Thoracic aorta (tissue), 2 donors: Measurements from ENCODE around the gene FBXL12. TPM values are rescaled to one million over a fixed set of nuclear protein-coding genes. Genes with fewer than 3 reads are reported as not detected.
A peak's percentile ranks its signal among the peaks of the same experiment; 100 is the strongest.

ENCODE experiments used
- ATAC-seq: fragments of 150-250 bp; one replicate; pipeline ENCODE4 v1.8.0; 2017; ENCODE audit warnings: low read depth; ENCODE audit not compliant: insufficient number of reproducible peaks, low FRiP score
- DNase-seq: peaks from one replicate; pipeline ENCODE4 v3.0.0-alpha.2; 2020; ENCODE audit warnings: low spot score
- H3K27ac ChIP-seq, 2 donors: fragments of 200-600 bp; sonication (generic); 1 replicate in 1 of 2; 2 replicates in 1 of 2; pipeline ENCODE4 v1.5.1; 2016; ENCODE audit warnings: mild to moderate bottlenecking in 2 of 2, moderate library complexity in 2 of 2
- H3K27me3 ChIP-seq: fragments of 200-600 bp; sonication (generic); replicated peaks from 2 replicates; pipeline ENCODE4 v1.6.0; 2016; ENCODE audit warnings: mild to moderate bottlenecking; ENCODE audit not compliant: insufficient read depth
- H3K36me3 ChIP-seq: fragments of 200-600 bp; sonication (generic); one replicate; pipeline ENCODE4 v1.5.1; 2016
- H3K4me1 ChIP-seq, 2 donors: fragments of 200-600 bp; sonication (generic); 1 replicate in 1 of 2; 2 replicates in 1 of 2; pipeline versions ENCODE4 v1.5.1 to v1.6.0; 2016; ENCODE audit warnings: low read depth in 2 of 2, mild to moderate bottlenecking in 1 of 2; ENCODE audit not compliant: control insufficient read depth in 1 of 2
- H3K4me3 ChIP-seq: fragments of 200-600 bp; sonication (generic); 2 replicates; pipeline ENCODE4 v1.5.1; 2016; ENCODE audit warnings: mild to moderate bottlenecking
- H3K9me3 ChIP-seq: fragments of 200-600 bp; sonication (generic); 2 replicates; pipeline ENCODE4 v1.5.1; 2016
- total RNA-seq, 2 donors: library from RNA; depleted of rRNA; stranded (reverse); fragments of >200 nt; gene quantifications; one replicate each; pipeline versions ENCODE4 v1.1.0 to v1.2.3, GENCODE V29; 2016
- TF ChIP-seq, protein P1 (sequence below): fragments of 200-600 bp; sonication (generic); IDR thresholded peaks from one replicate; pipeline ENCODE4 v1.5.1; 2019; ENCODE audit warnings: antibody characterized with exemption

FBXL12 gene
- total RNA-seq, 2 donors from 2014 or later = 28.9 to 64.8 TPM

DNA sequence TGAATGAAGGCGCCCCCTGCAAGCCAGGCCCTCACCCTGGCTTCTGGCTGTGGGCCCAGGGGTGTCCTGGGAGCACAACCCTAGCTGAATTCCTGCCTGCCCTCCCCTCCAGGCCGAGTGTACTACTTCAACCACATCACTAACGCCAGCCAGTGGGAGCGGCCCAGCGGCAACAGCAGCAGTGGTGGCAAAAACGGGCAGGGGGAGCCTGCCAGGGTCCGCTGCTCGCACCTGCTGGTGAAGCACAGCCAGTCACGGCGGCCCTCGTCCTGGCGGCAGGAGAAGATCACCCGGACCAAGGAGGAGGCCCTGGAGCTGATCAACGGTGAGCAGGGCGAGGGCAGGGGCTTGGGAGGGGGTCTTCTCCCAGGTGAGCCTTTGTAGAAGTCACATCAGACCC is 19.4 kb upstream of the FBXL12 start:
- Histone ChIP-seq H3K4me3 (no peak overlapping the region), H3K36me3 (peaks cover 27% of the 10 kb centered on the region), H3K9me3 (no peaks in the 10 kb centered on the region), H3K4me1 (peaks cover 10 to 16% of the 10 kb centered on the region in 2 donors), H3K27ac (no peak overlapping the region), H3K27me3 (no peaks in the 10 kb centered on the region)
- no peak for ATAC-seq
- no peak for DNase-seq
- TF ChIP-seq, protein P1, sequence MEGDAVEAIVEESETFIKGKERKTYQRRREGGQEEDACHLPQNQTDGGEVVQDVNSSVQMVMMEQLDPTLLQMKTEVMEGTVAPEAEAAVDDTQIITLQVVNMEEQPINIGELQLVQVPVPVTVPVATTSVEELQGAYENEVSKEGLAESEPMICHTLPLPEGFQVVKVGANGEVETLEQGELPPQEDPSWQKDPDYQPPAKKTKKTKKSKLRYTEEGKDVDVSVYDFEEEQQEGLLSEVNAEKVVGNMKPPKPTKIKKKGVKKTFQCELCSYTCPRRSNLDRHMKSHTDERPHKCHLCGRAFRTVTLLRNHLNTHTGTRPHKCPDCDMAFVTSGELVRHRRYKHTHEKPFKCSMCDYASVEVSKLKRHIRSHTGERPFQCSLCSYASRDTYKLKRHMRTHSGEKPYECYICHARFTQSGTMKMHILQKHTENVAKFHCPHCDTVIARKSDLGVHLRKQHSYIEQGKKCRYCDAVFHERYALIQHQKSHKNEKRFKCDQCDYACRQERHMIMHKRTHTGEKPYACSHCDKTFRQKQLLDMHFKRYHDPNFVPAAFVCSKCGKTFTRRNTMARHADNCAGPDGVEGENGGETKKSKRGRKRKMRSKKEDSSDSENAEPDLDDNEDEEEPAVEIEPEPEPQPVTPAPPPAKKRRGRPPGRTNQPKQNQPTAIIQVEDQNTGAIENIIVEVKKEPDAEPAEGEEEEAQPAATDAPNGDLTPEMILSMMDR = no peak

DNA sequence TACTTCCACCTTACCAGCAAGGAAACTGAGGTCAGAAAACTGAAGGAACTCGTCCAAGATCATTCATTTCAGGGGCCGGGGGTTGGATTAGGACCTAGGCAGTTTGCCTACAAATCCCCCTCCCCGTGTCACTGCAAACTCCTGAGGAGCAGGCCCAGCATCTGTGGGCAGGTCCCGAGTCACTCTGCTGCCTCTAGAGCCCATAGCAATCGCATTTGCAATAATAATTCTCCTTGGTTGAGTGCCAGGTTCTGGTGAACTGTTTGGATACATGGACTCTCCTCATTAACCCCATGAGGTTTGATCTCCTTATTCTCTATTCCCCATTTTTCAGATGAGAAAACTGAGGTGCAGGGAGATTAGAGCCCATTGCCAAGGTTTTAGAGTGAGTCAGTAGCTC is 17.1 kb upstream of the FBXL12 start:
- ATAC-seq (no peak), DNase-seq (no peak)
- H3K27ac ChIP-seq = no peak overlapping the region
- H3K27me3 ChIP-seq = no peaks in the 10 kb centered on the region
- peak overlapping the region; percentile 95 for H3K4me3 ChIP-seq
- TF ChIP-seq, protein P1 = no peak
- peaks cover 8% of the 10 kb centered on the region for H3K36me3 ChIP-seq
- no peaks in the 10 kb centered on the region for H3K9me3 ChIP-seq
- H3K4me1 ChIP-seq = peaks cover 10 to 16% of the 10 kb centered on the region in 2 donors

DNA sequence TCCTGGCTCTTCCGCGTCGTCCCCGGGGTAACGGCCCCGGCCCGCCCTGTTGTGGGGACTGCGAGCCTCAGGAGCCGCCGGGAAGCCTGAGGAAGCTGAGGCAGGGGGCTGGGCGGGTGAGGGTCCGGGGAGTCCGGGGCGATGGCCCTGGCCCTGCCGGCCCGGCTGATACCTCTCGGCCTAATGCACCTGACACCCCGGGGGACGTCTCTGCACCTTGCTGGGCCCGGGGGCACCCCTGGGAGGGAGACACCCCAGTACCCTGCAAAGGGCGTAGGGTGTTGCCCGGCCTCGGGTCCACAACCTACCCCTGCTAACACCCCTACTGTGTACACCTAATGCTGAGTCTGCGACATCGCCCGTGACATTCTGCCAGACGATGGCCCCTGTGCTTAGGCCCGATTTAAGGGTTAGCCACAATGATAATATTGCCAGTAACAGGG is 16.6 kb upstream of the FBXL12 start:
- peak overlapping the region in 1 of 2 donors; percentile 56 for H3K27ac ChIP-seq
- TF ChIP-seq, protein P1 = no peak
- H3K9me3 ChIP-seq = no peaks in the 10 kb centered on the region
- DNase-seq = no peak
- H3K36me3 ChIP-seq = peaks cover 3% of the 10 kb centered on the region
- ATAC-seq = no peak
- H3K27me3 ChIP-seq = no peaks in the 10 kb centered on the region
- H3K4me3 ChIP-seq = peak overlapping the region; percentile 95
- peaks cover 10 to 16% of the 10 kb centered on the region in 2 donors for H3K4me1 ChIP-seq

DNA sequence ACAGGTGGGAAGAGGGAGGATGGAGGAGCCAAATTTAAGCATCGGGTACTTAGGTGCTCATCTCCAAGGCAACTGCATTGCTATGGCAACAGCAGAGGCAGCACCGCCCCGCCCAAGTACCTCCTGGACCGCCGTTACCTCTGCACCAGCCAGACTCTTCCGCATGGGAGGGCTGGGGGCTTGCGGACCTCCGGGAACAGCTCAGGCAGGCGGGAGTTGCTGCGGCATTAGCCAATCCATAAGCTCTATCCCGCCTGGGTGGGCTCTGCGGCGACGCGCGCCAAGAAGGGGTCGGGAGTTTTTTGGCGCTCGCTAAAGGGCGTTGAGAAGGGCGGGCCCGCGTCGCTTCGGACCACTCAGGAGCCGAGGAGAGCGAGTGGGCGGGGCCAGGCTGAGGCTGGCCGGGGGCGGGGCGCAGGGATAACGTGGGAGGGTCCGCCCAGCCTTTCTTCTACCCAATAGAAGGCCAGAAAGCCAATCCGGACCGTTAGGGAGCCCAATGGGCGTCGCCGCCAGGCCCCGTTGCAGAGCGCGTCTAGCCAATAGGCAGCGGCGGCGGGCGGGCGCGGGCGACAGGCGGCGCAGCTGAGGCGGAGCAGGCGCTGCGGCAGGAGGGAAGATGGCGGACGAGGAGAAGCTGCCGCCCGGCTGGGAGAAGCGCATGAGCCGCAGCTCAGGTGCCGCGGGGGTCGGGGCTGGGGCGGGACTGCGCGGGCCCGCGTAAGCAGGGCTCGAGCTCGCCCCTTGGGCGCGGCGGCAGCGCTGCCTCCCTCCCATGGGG is 16.0 kb upstream of the FBXL12 start, which contains the start of gene PIN1:
Gene PIN1 (plus strand): TSS at position 593 of the 781 bp plus-strand sequence. CDS start 27 bp downstream, at position 620.
- ATAC-seq (peak; percentile 90), DNase-seq (peak; percentile 97)
- Histone ChIP-seq H3K27ac (peak within 1 kb of the TSS in 1 of 2 donors; percentile 56), H3K36me3 (peaks cover 5% of the 10 kb centered on the region), H3K4me3 (peak within 1 kb of the TSS; percentile 95), H3K27me3 (no peaks in the 10 kb centered on the region), H3K9me3 (no peaks in the 10 kb centered on the region), H3K4me1 (peaks cover 10 to 16% of the 10 kb centered on the region in 2 donors)
- TF ChIP-seq, protein P1 = peak; percentile 59

DNA sequence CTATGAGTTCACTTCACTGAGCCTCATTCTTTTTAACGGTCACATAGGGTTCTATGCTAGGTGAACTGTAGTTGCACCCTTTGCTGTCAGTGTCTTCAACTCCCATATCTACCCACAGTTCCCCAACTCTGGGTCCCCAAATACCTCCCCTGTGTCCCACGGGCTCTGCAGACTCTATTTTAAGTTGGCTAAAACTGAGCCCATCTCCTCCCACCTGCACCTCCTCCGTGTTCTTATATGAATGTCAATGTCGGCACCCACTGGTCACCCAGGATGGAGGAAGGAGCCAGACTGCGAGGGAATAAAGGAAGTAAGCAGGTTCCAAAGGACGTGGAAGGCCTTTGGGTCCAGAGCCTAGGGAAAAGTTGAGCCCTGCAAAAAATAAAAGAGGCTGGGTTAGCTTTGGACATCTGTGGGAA is 15.4 kb upstream of the FBXL12 start:
- Histone ChIP-seq H3K27ac (no peak overlapping the region), H3K4me1 (peaks cover 10 to 16% of the 10 kb centered on the region in 2 donors), H3K4me3 (peak overlapping the region; percentile 95), H3K9me3 (no peaks in the 10 kb centered on the region), H3K36me3 (peaks cover 6% of the 10 kb centered on the region), H3K27me3 (no peaks in the 10 kb centered on the region)
- DNase-seq (no peak), ATAC-seq (no peak)
- TF ChIP-seq, protein P1 = no peak
